WERI-Rb-1 (cell line): ENCODE data around the gene POLR2M.

ENCODE experiments used
- DNase-seq: peaks from one replicate; pipeline ENCODE4 v3.0.0-alpha.2; 2020
- H3K27ac ChIP-seq: fragments of 250-450 bp; sonication (Bioruptor Pico); 2 replicates; pipeline ENCODE4 v1.5.1; 2020; ENCODE audit warnings: mild to moderate bottlenecking, moderate library complexity
- H3K27me3 ChIP-seq: fragments of 250-450 bp; sonication (Bioruptor Pico); 2 replicates; pipeline ENCODE4 v1.5.1; 2021; ENCODE audit warnings: mild to moderate bottlenecking, low read depth, moderate library complexity; ENCODE audit not compliant: insufficient read depth, severe bottlenecking
- H3K36me3 ChIP-seq: fragments of 250-450 bp; sonication (Bioruptor Pico); 2 replicates; pipeline ENCODE4 v1.5.1; 2020; ENCODE audit warnings: mild to moderate bottlenecking, moderate library complexity
- H3K4me3 ChIP-seq: 2 replicates; pipeline ENCODE4 v1.5.1; 2011; ENCODE audit warnings: low read depth, mild to moderate bottlenecking, control low read depth, low read length
- H3K9me3 ChIP-seq: fragments of 250-450 bp; sonication (Bioruptor Pico); 2 replicates; pipeline ENCODE4 v1.5.1; 2021; ENCODE audit warnings: mild to moderate bottlenecking, moderate library complexity; ENCODE audit not compliant: severe bottlenecking
- TF ChIP-seq, protein P1 (sequence below): IDR thresholded peaks from 2 replicates; pipeline ENCODE4 v1.5.1; 2011; ENCODE audit warnings: low read depth, mild to moderate bottlenecking, control low read depth, inconsistent platforms, low read length

The POLR2M gene

DNA sequence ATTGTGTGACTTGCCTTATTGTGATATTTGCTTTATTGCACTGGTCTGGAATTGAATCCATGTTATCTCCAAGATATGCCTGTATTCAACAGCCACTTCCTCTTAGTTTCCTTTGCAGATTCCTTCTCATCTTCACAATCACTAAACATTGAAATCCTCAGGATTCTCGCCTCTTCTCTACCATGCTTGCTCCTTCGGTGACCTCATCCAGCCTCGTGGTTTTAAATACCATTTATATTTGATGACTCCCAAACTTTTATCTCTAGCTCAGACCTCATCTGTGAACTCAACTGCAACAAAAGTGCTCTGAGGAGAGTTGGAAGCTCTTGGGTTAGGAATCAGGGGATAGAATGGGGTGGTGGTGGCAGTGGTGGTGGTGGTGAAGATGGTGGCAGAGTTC, 19.9 kb downstream of the POLR2M start:
- no peaks in the 10 kb centered on the region for H3K36me3 ChIP-seq
- no peaks in the 10 kb centered on the region for H3K9me3 ChIP-seq
- no peaks in the 10 kb centered on the region for H3K27me3 ChIP-seq
- TF ChIP-seq, protein P1, sequence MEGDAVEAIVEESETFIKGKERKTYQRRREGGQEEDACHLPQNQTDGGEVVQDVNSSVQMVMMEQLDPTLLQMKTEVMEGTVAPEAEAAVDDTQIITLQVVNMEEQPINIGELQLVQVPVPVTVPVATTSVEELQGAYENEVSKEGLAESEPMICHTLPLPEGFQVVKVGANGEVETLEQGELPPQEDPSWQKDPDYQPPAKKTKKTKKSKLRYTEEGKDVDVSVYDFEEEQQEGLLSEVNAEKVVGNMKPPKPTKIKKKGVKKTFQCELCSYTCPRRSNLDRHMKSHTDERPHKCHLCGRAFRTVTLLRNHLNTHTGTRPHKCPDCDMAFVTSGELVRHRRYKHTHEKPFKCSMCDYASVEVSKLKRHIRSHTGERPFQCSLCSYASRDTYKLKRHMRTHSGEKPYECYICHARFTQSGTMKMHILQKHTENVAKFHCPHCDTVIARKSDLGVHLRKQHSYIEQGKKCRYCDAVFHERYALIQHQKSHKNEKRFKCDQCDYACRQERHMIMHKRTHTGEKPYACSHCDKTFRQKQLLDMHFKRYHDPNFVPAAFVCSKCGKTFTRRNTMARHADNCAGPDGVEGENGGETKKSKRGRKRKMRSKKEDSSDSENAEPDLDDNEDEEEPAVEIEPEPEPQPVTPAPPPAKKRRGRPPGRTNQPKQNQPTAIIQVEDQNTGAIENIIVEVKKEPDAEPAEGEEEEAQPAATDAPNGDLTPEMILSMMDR = no peak
- no peak for DNase-seq
- H3K4me3 ChIP-seq = no peak overlapping the region
- no peak overlapping the region for H3K27ac ChIP-seq

DNA sequence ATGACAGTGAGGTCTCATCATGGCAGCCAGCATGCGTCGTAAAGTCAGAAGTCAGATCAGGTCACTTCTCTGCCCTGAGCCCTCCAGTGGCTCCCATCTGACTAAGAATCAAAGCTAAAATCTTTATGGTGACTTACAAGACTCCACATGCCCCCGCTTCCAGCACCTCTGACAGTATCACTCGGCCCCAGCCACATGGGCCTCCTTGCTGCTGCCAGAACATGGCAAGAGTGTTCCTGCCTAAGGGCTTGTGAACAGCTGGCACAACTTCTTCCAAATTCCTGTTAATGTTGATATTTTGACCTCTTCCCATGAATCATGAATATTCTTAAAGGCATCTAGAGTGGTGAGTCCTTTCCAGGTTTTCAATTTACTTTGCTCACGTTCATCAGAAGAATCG, 20.5 kb downstream of the POLR2M start:
- DNase-seq = no peak
- no peak overlapping the region for H3K27ac ChIP-seq
- no peaks in the 10 kb centered on the region for H3K36me3 ChIP-seq
- no peaks in the 10 kb centered on the region for H3K27me3 ChIP-seq
- TF ChIP-seq, protein P1 = no peak
- H3K9me3 ChIP-seq = no peaks in the 10 kb centered on the region
- no peak overlapping the region for H3K4me3 ChIP-seq

- Histone ChIP-seq H3K36me3 (no peaks in the 10 kb centered on the region), H3K9me3 (no peaks in the 10 kb centered on the region), H3K27ac (no peak overlapping the region), H3K4me3 (no peak overlapping the region), H3K27me3 (no peaks in the 10 kb centered on the region)
- no peak for DNase-seq
- TF ChIP-seq, protein P1 = no peak
These were observed 21.9 kb downstream of the POLR2M start for GRCh38 chr15:57728436-57728835.

- Histone ChIP-seq H3K36me3 (no peaks in the 10 kb centered on the region), H3K27ac (no peak overlapping the region), H3K9me3 (no peaks in the 10 kb centered on the region), H3K4me3 (no peak overlapping the region), H3K27me3 (no peaks in the 10 kb centered on the region)
- TF ChIP-seq, protein P1 = no peak
- peak; percentile 30 for DNase-seq
These were observed 24.4 kb downstream of the POLR2M start for GRCh38 chr15:57730876-57731275.

DNA sequence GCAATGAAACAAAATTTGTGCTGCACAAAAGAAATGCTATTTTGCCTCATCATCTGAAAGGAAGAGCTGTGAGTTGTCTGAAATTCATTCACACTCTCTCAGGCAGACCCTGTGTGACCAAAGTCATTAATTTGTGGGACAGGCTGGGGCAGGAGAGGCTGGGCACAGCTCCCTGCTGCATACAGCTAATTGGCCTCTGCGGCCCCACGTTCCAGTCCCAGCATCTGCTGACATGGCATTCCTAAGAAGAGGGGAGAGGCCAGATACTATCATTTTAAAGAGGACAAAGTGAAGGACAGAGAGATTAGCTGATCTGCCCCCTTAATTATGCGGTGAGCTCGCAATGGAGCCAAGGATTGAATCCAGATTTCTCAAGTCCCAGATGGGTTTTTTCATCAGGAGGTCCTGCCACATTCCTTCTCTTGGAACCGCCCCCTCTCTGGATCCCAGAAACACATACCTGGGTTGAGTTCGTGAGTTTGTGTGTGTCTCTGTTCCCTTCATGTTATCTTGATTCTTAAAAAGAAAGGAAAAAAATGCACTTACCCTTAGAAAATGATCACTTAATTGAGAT, 25.1 kb downstream of the POLR2M start:
- Histone ChIP-seq H3K36me3 (no peaks in the 10 kb centered on the region), H3K9me3 (no peaks in the 10 kb centered on the region), H3K4me3 (no peak overlapping the region), H3K27ac (no peak overlapping the region), H3K27me3 (no peaks in the 10 kb centered on the region)
- DNase-seq = no peak
- TF ChIP-seq, protein P1 = no peak
